Ascending aorta (tissue), 2 donors: ENCODE measurements around the gene SALL1. TPM values are rescaled to one million over a fixed set of nuclear protein-coding genes. Genes with fewer than 3 reads are reported as not detected.

Source experiments
- DNase-seq, 2 donors: peaks; one replicate each; pipeline ENCODE4 v3.0.0-alpha.2; 2019; ENCODE audit warnings: low spot score in 2 of 2
- H3K27ac ChIP-seq, 2 donors: fragments of 200-600 bp; sonication (generic); one replicate each; pipeline ENCODE4 v1.5.1; 2016 to 2017; ENCODE audit warnings: mild to moderate bottlenecking in 1 of 2
- H3K27me3 ChIP-seq: fragments of 200-600 bp; sonication (generic); one replicate; pipeline ENCODE4 v1.5.1; 2017
- H3K36me3 ChIP-seq, 2 donors: fragments of 200-600 bp; sonication (generic); one replicate each; pipeline ENCODE4 v1.5.1; 2016
- H3K4me1 ChIP-seq, 2 donors: fragments of 200-600 bp; sonication (generic); one replicate each; pipeline ENCODE4 v1.5.1; 2016 to 2017; ENCODE audit warnings: mild to moderate bottlenecking in 1 of 2
- H3K4me3 ChIP-seq, 2 donors: fragments of 200-600 bp; sonication (generic); one replicate each; pipeline ENCODE4 v1.5.1; 2016 to 2017; ENCODE audit warnings: mild to moderate bottlenecking in 1 of 2
- H3K9me3 ChIP-seq, 2 donors: fragments of 200-600 bp; sonication (generic); one replicate each; pipeline ENCODE4 v1.5.1; 2016
- intact Hi-C: fragments of 100-400 bp; cut with DNase I; formaldehyde crosslinking; loops from one replicate; pipeline ENCODE4 v1.15.1; 2023
- total RNA-seq: library from RNA; depleted of rRNA; stranded (reverse); fragments of >200 nt; gene quantifications from one replicate; pipeline ENCODE4 v1.1.0, GENCODE V29; 2016
- TF ChIP-seq, protein P1 (sequence below), 3 experiments: fragments of 200-600 bp in 2 of 3; fragments of 450-650 bp in 1 of 3; sonication (generic) in 2 of 3; IDR thresholded peaks; one replicate each; pipeline ENCODE4 v1.5.1; 2016 to 2019; ENCODE audit warnings: antibody characterized with exemption in 3 of 3, mild to moderate bottlenecking in 1 of 3, moderate library complexity in 1 of 3

SALL1 gene
- total RNA-seq, 1 donor from 2014 or later: not detected

DNA sequence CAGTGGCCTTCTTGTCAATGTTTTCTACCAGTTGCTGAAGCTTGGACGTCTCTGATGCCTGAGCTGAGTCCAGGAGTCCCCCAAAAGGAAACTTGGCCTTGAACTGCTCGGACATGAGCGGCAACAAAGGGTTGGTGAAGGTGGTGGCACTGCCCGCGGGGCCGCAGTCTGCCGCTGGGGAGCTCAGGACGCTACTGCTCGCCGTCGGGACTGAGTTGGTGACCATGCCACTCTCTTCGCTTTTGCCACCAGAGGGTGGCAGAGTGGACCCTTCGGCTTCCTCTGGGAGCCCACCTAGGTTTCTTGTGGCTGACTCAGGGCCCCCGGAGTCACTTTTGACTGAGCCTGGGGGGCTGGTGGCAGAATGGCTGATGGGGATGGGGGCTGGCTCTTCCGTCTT is 11.0 kb downstream of the SALL1 start:
- intact Hi-C loops: no loop called here
- no peak for DNase-seq
- TF ChIP-seq, protein P1, sequence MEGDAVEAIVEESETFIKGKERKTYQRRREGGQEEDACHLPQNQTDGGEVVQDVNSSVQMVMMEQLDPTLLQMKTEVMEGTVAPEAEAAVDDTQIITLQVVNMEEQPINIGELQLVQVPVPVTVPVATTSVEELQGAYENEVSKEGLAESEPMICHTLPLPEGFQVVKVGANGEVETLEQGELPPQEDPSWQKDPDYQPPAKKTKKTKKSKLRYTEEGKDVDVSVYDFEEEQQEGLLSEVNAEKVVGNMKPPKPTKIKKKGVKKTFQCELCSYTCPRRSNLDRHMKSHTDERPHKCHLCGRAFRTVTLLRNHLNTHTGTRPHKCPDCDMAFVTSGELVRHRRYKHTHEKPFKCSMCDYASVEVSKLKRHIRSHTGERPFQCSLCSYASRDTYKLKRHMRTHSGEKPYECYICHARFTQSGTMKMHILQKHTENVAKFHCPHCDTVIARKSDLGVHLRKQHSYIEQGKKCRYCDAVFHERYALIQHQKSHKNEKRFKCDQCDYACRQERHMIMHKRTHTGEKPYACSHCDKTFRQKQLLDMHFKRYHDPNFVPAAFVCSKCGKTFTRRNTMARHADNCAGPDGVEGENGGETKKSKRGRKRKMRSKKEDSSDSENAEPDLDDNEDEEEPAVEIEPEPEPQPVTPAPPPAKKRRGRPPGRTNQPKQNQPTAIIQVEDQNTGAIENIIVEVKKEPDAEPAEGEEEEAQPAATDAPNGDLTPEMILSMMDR (IDR thresholded peaks at IDR 0.05): no peak
- no peaks in the 10 kb centered on the region for H3K36me3 ChIP-seq
- H3K9me3 ChIP-seq: no peaks in the 10 kb centered on the region
- no peak overlapping the region for H3K27ac ChIP-seq
- H3K4me1 ChIP-seq: no peaks in the 10 kb centered on the region
- no peaks in the 10 kb centered on the region for H3K27me3 ChIP-seq
- H3K4me3 ChIP-seq: no peak overlapping the region

DNA sequence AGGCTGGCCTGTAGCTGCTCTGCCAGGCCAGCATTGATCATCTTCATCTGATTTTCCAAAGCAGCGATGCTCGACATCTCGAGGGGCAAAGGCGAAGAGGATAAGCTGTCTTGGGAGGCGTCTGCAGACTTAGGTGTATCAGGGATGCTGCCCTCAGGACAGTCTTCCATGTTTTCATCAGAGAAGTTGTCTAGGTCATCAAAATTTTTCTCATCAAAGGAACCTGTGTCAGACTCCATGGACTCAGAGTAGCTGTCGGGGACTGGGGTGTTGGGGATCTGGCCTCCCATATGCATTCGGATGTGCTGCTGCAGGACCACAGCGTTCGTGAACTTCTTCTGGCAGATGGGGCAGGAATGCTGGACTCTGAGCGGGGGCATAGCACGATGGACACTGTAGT is 11.5 kb downstream of the SALL1 start:
- no peaks in the 10 kb centered on the region for H3K27me3 ChIP-seq
- H3K36me3 ChIP-seq: no peaks in the 10 kb centered on the region
- no peak overlapping the region for H3K4me3 ChIP-seq
- TF ChIP-seq, protein P1 (IDR thresholded peaks at IDR 0.05): no peak
- intact Hi-C loops: no loop called here
- no peak overlapping the region for H3K27ac ChIP-seq
- no peaks in the 10 kb centered on the region for H3K9me3 ChIP-seq
- DNase-seq: no peak
- H3K4me1 ChIP-seq: no peaks in the 10 kb centered on the region

DNA sequence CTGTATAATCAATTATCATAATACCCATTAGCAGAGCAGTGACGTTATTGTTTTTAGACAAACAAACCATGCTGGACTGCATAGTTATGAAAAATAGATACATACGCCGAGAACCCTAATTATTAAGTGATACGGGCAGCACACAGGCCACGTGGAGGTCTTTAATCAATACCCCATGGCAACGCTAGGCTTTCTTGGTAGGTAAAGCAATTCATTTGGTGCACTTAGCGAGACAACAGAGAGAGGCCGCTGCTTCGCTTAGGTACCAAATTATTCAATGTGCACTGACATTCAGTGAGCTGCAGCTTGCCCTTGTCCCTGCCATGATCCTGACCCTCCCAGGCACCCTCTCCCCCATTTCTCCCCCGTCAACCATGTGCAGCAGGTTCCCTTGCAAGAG is 12.9 kb downstream of the SALL1 start:
- intact Hi-C loops: no loop called here
- no peaks in the 10 kb centered on the region for H3K27me3 ChIP-seq
- H3K4me3 ChIP-seq: no peak overlapping the region
- H3K9me3 ChIP-seq: no peaks in the 10 kb centered on the region
- DNase-seq: no peak
- no peaks in the 10 kb centered on the region for H3K4me1 ChIP-seq
- TF ChIP-seq, protein P1 (IDR thresholded peaks at IDR 0.05): no peak
- no peak overlapping the region for H3K27ac ChIP-seq
- H3K36me3 ChIP-seq: no peaks in the 10 kb centered on the region

DNA sequence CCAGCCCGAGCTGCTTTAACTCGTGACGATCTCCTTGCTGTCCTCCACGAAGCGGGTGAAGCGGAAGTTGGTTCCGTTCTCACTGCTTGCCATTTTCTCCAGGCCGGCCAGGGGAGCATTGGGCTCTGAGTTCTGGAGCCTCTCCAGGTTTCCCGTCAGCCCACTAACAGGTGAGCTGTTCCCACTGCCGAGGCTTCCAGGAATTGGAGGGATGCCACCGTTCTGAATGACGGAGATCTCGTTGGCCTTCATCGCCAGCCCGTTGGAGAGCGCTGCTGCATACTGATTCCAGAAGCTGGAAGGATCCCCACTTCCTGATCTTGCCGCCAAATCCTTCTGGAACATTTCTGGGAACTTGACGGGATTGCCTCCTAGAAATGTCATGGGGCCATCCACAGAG is 14.0 kb downstream of the SALL1 start:
- Histone ChIP-seq H3K4me3 (no peak overlapping the region), H3K36me3 (no peaks in the 10 kb centered on the region), H3K9me3 (no peaks in the 10 kb centered on the region), H3K27ac (no peak overlapping the region), H3K4me1 (no peaks in the 10 kb centered on the region), H3K27me3 (no peaks in the 10 kb centered on the region)
- no peak for DNase-seq
- intact Hi-C loops: no loop called here
- TF ChIP-seq, protein P1 (IDR thresholded peaks at IDR 0.05): no peak

DNA sequence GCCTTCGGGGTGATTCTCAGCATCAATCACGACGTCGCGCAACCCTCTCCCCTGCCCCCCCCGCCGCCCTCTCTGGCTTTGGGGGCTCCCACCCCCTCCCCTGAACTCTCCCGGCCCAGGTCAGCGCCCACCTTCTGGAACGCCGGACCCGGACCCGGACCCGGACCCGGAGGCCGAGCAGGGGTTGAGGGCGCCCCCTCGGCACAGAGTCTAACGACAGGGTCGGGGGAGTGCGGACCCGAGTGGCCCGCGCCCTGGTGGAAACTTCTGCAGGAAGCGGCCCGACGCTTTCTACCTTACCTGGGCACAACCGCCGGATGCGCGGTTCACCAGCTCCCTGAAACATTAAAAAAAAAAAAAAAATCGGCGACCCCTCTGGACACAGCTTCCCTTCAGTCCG is 16.2 kb downstream of the SALL1 start:
- no peaks in the 10 kb centered on the region for H3K27me3 ChIP-seq
- intact Hi-C loops: no loop called here
- TF ChIP-seq, protein P1 (IDR thresholded peaks at IDR 0.05): no peak

DNA sequence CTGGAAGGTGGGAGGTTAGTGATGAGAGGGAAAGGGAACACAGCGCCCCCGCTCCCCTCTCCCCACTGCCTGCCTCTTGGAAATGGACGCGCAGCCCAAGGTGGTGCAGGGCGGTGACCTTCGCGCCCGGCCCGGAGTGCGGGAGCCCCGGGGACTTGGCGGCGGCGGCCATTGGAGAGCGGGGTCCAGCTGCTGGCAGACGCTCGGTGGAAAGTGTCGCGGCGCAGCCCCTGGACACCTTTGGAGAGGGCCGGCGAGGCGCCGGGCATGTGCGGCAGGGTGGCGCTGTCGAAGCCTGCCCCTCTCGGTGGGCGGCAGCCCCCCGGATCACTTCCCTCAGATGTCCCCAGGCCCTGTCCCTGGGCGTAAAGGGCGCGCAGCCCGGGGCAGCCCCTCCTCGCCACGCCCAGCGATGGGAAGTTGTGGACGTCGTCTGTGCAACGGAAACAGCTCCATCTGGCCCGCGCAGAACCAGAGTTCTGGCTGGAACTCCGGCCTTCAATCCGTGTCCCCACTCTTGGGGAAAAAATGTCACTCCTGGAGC is 16.7 kb downstream of the SALL1 start:
- intact Hi-C loops: no loop called here
- DNase-seq: no peak
- Histone ChIP-seq H3K27ac (no peak overlapping the region), H3K9me3 (no peaks in the 10 kb centered on the region), H3K4me3 (no peak overlapping the region), H3K4me1 (no peaks in the 10 kb centered on the region), H3K36me3 (no peaks in the 10 kb centered on the region), H3K27me3 (no peaks in the 10 kb centered on the region)
- TF ChIP-seq, protein P1 (IDR thresholded peaks at IDR 0.05): no peak

More for the DNA sequence above, 16.2 kb downstream of the SALL1 start:
- DNase-seq: no peak
- Histone ChIP-seq H3K4me3 (no peak overlapping the region), H3K4me1 (no peaks in the 10 kb centered on the region), H3K27ac (no peak overlapping the region), H3K36me3 (no peaks in the 10 kb centered on the region), H3K9me3 (no peaks in the 10 kb centered on the region)
